ENCODE measurements around the gene MAP4K2. TPM values are rescaled to one million over a fixed set of nuclear protein-coding genes. Genes with fewer than 3 reads are reported as not detected.

MAP4K2 gene
- total and polyA plus RNA-seq, 2 donors from 2014 or later = 12.5 to 15.4 TPM

DNA sequence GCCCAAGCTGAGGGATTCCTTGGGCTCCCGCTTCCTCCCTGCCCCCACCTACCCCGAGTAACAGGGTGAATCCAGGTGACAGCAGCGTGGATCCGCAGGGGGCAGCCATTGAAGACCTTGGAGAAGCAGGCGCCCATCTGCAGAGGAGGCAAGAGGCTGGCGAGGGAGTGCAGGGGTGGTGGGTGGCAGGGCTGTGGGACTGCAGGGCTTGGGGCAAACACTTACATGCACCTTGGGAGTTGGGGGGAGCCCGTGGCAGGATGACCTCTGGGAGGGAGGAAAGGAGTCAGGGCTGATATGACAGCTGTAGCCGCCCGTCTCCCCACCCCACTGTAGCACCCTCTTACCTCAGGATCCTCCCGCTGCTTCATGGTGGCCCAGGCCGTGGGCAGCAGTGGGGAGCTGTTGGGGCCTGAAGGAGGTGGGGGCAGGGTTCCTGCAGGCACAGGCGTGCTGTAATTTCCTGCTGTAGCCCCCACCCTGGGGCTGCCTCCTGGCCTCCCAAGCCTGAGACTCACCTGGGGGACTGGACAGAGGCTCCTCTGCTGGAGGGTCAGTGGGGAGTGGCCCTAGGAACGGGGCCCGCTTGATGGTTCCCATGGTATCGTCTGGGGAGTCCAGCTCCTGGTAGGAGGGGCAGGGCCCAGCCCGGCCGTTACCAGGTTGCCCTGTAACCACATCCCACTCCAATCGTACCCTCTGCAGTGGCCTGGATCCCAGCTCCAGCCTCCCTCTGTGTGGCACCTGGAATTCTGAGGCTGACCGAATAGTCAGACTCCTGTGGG, 6.1 kb downstream of the MAP4K2 start:
- DNase-seq (peak in 2 of 5 donors; percentile 48 to 66), FAIRE-seq (no peak)
- intact Hi-C loops (cut with DNase I) = no loop called here
- TF ChIP-seq, protein P1, sequence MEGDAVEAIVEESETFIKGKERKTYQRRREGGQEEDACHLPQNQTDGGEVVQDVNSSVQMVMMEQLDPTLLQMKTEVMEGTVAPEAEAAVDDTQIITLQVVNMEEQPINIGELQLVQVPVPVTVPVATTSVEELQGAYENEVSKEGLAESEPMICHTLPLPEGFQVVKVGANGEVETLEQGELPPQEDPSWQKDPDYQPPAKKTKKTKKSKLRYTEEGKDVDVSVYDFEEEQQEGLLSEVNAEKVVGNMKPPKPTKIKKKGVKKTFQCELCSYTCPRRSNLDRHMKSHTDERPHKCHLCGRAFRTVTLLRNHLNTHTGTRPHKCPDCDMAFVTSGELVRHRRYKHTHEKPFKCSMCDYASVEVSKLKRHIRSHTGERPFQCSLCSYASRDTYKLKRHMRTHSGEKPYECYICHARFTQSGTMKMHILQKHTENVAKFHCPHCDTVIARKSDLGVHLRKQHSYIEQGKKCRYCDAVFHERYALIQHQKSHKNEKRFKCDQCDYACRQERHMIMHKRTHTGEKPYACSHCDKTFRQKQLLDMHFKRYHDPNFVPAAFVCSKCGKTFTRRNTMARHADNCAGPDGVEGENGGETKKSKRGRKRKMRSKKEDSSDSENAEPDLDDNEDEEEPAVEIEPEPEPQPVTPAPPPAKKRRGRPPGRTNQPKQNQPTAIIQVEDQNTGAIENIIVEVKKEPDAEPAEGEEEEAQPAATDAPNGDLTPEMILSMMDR (IDR thresholded peaks at IDR 0.05; ENCODE audit: borderline replicate concordance, extremely low read depth, insufficient read depth) = no peak
- H3K9me3 ChIP-seq (ENCODE audit: control insufficient read depth in 2 of 3, insufficient read depth in 1 of 3, low read length in 3 of 3) = no peaks in the 10 kb centered on the region
- H3K4me3 ChIP-seq (ENCODE audit: low read length in 3 of 3) = no peak overlapping the region
- H3K4me1 ChIP-seq (ENCODE audit: control insufficient read depth in 2 of 3, insufficient read depth in 2 of 3, low read depth in 1 of 3, low read length in 3 of 3) = no peaks in the 10 kb centered on the region
- H3K36me3 ChIP-seq (ENCODE audit: control insufficient read depth in 2 of 3, insufficient read depth in 3 of 3, low read length in 3 of 3) = no peaks in the 10 kb centered on the region
- no peaks in the 10 kb centered on the region for H3K27me3 ChIP-seq (ENCODE audit: control insufficient read depth, insufficient read depth, low read length)
- no peak overlapping the region for H3K27ac ChIP-seq (ENCODE audit: low read depth in 2 of 2, low read length in 2 of 2)
- H3K9ac ChIP-seq (ENCODE audit: low read length in 3 of 3) = no peak overlapping the region

DNA sequence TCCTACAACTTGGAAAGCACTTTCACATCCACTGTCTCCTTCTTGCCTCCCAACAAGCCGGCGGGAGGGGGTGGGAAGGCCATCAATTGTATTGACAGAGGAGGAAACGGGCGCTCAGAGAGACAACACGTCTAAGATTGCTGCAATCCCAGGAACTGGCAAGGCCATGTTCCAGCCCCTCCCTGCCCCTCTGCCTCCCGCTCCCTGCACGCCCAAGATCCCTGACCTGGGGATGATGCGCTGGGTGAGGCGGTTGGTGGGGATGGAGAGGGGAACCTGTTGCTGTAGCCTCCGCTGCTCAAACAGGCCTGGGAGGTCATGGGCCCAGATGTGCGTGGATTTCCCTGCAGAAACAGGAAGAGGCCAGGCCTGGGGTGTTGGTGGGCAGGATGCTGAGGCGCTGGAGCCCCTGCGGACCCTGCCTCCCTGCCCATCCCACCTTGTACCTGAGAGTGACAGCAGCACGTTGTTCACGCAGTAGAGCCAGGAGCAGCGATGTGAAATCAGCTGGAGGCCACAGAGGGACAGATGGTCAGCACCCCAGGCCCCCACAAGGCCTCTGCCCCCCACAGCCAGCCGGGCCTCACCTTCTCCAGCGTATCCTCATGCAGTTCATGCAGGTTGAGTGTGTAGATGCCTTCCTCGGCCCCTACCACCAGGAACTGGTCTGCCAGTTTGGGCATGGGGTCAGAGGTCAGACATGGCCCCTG, 6.8 kb downstream of the MAP4K2 start:
- no peaks in the 10 kb centered on the region for H3K4me1 ChIP-seq (ENCODE audit: control insufficient read depth in 2 of 3, insufficient read depth in 2 of 3, low read depth in 1 of 3, low read length in 3 of 3)
- no peaks in the 10 kb centered on the region for H3K36me3 ChIP-seq (ENCODE audit: control insufficient read depth in 2 of 3, insufficient read depth in 3 of 3, low read length in 3 of 3)
- no peaks in the 10 kb centered on the region for H3K27me3 ChIP-seq (ENCODE audit: control insufficient read depth, insufficient read depth, low read length)
- TF ChIP-seq, protein P1 (IDR thresholded peaks at IDR 0.05; ENCODE audit: borderline replicate concordance, extremely low read depth, insufficient read depth) = no peak
- H3K9me3 ChIP-seq (ENCODE audit: control insufficient read depth in 2 of 3, insufficient read depth in 1 of 3, low read length in 3 of 3) = no peaks in the 10 kb centered on the region
- H3K4me3 ChIP-seq (ENCODE audit: low read length in 3 of 3) = no peak overlapping the region
- FAIRE-seq = no peak
- intact Hi-C loops (cut with DNase I) = no loop called here
- H3K27ac ChIP-seq (ENCODE audit: low read depth in 2 of 2, low read length in 2 of 2) = no peak overlapping the region
- no peak overlapping the region for H3K9ac ChIP-seq (ENCODE audit: low read length in 3 of 3)
- peak in 1 of 5 donors; percentile 46 for DNase-seq

DNA sequence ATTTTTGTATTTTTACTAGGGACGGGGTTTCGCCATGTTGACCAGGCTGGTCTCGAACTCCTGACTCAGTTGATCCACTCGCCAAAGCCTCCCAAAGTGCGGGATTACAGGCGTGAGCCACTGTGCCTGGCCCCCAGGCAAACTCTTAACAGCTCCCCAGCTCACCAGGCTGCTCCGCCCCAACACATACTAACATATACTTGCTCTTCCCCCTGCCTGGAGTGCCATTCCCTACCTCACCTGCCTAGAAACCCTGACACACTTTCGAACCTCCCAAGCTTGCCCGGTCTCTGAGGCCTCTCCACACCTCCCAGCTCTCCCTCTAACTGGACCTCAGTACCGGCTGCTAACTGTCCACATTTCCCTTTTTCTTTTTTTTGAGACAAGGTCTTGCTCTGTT, 8.5 kb downstream of the MAP4K2 start:
- intact Hi-C loops (cut with DNase I) = no loop called here
- TF ChIP-seq, protein P1 (IDR thresholded peaks at IDR 0.05; ENCODE audit: borderline replicate concordance, extremely low read depth, insufficient read depth) = no peak
- DNase-seq (peak in 1 of 5 donors; percentile 31), FAIRE-seq (no peak)
- peaks cover 0 to 2% (median 0%) of the 10 kb centered on the region in 3 donors for H3K36me3 ChIP-seq (ENCODE audit: control insufficient read depth in 2 of 3, insufficient read depth in 3 of 3, low read length in 3 of 3)
- no peaks in the 10 kb centered on the region for H3K27me3 ChIP-seq (ENCODE audit: control insufficient read depth, insufficient read depth, low read length)
- no peak overlapping the region for H3K9ac ChIP-seq (ENCODE audit: low read length in 3 of 3)
- no peaks in the 10 kb centered on the region for H3K9me3 ChIP-seq (ENCODE audit: control insufficient read depth in 2 of 3, insufficient read depth in 1 of 3, low read length in 3 of 3)
- no peaks in the 10 kb centered on the region for H3K4me1 ChIP-seq (ENCODE audit: control insufficient read depth in 2 of 3, insufficient read depth in 2 of 3, low read depth in 1 of 3, low read length in 3 of 3)
- H3K27ac ChIP-seq (ENCODE audit: low read depth in 2 of 2, low read length in 2 of 2) = no peak overlapping the region
- no peak overlapping the region for H3K4me3 ChIP-seq (ENCODE audit: low read length in 3 of 3)

Data from kidney (tissue), 14 donors.